ENCODE data around the gene TWF2. TPM values are rescaled to one million over a fixed set of nuclear protein-coding genes. Genes with fewer than 3 reads are reported as not detected.
A peak's percentile ranks its signal among the peaks of the same experiment; 100 is the strongest.

TWF2 gene
- total and polyA plus RNA-seq, 9 of the 15 experiments (the other 6 are each of a cell fraction or from before 2014, with no cell fraction given): 0.11 to 61.9 (median 29.7) TPM

GRCh38 chr3:52238193-52238760 is 681 bp downstream of the TWF2 start (continued):
- TF ChIP-seq SOX6 (IDR thresholded peaks at IDR 0.05) (no peak), FOXP1 (CRISPR knock-in tag; IDR thresholded peaks at IDR 0.05) (peak; percentile 58; the same call in 1 of the 2 replicates), ZNF655 (CRISPR knock-in tag; IDR thresholded peaks at IDR 0.05) (no peak), XRCC4 (IDR thresholded peaks at IDR 0.05; ENCODE audit: extremely low read depth, insufficient read depth, insufficient read length) (no peak), MCM7 (IDR thresholded peaks at IDR 0.05) (no peak), ZNF212 (CRISPR knock-in tag; IDR thresholded peaks at IDR 0.05) (no peak), ESRRA (IDR thresholded peaks at IDR 0.05; ENCODE audit: borderline replicate concordance, low read depth) (peak; percentile 98), MYBL2 (IDR thresholded peaks at IDR 0.05; ENCODE audit: low read depth) (no peak), MYBL2 (CRISPR knock-in tag; IDR thresholded peaks at IDR 0.05; ENCODE audit: borderline replicate concordance) (no peak), THRAP3 (IDR thresholded peaks at IDR 0.05; ENCODE audit: borderline replicate concordance) (no peak), SRSF9 (IDR thresholded peaks at IDR 0.05; ENCODE audit: borderline replicate concordance, low read depth, low read length) (no peak), ASH1L (IDR thresholded peaks at IDR 0.05; ENCODE audit: borderline replicate concordance, low read depth, partially characterized antibody) (no peak), TBP (optimal IDR thresholded peaks at IDR 0.05; ENCODE audit: low read depth, low read length) (no peak), MBD1 (CRISPR knock-in tag; IDR thresholded peaks at IDR 0.05) (no peak), ZBTB17 (CRISPR knock-in tag; IDR thresholded peaks at IDR 0.05) (no peak), ZNF518B (CRISPR knock-in tag; IDR thresholded peaks at IDR 0.05) (no peak), GABPB2 (CRISPR knock-in tag; conservative IDR thresholded peaks at IDR 0.05) (no peak), RBBP5 (IDR thresholded peaks at IDR 0.05; ENCODE audit: borderline replicate concordance, insufficient read depth, low read length, poor library complexity, severe bottlenecking) (no peak), SIN3A (IDR thresholded peaks at IDR 0.05; ENCODE audit: borderline replicate concordance in 2 of 2, control insufficient read depth in 1 of 2, low read depth in 2 of 2, low read length in 2 of 2) (peak in 1 of 2 experiments; percentile 7; a peak in 1 of 4 replicates), PCBP1 (IDR thresholded peaks at IDR 0.05; ENCODE audit: low read depth, low read length, poor library complexity, severe bottlenecking) (no peak), ZNF232 (CRISPR knock-in tag; IDR thresholded peaks at IDR 0.05) (no peak)

All from K562 (cell line).